Stimulated activated CD8-positive, alpha-beta memory T cell treated with anti-CD3 and anti-CD28 coated beads, Interleukin-15, amount 100 ng/mL, for 24 hours (primary cell): ENCODE data around the gene TOMM40.
"Not testable (repeated sequence)": the region's sequence is repeated elsewhere in the genome, so short reads cannot be mapped to it uniquely, and the experiment has no call there.

Source experiments
- DNase-seq: peaks from one replicate; pipeline ENCODE4 v3.0.0-alpha.2; 2020; ENCODE audit warnings: low read depth

Gene TOMM40

DNA sequence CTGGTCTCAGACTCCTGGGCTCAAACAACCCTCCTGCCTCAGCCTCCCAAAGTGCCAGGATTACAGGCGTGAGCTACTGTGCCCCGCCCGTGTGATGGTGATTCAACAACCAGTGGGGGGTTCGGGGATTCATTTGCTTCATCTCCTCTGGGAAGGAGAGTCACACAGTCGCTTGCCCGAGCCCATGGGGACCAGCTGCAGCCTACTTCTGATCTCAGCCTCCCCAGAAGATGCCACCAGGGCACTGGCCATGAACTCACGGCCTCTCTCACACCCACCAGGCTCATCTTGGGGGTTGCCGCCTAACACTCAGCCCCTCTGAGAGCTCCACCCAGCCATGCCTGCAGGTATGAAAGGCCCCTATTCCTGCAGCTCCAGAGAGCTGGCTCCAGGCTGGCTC is 6.8 kb downstream of the TOMM40 start:
- DNase-seq: no peak

DNA sequence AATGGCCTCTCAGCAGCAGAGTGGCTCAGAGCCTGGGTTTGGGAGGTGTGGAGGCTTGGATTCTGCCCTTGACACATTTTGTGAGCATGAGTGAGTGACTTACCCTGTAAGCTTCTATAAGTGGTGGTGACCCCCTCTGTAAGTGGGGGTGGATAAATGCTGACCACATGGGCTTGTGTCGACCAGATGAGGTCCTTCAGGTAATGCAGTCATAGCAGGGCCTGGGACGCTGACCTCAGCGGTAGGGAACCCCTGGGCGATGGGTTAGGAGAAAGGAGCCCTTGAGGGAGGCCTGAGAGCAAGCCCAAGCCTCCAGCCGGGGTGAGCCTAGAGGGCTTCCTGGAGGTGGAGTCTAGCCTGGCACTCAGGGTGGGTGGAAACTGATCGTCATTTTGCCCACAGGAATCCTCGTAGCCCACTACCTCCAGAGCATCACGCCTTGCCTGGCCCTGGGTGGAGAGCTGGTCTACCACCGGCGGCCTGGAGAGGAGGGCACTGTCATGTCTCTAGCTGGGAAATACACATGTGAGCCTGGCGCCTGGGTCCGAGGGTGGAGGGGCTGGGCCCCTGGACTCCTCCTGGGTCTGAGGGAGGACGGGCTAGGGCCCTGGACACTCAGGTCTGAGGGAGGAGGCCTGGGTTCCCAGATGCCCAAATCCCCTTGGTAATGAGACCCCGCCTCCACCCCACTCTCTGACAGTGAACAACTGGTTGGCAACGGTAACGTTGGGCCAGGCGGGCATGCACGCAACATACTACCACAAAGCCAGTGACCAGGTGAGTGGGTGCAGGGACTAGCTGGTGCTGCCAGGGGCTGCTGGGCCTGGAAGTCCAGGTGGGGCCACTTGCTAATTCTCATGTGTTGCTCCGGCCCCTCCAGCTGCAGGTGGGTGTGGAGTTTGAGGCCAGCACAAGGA is 9.5 kb downstream of the TOMM40 start:
- DNase-seq: no peak

DNA sequence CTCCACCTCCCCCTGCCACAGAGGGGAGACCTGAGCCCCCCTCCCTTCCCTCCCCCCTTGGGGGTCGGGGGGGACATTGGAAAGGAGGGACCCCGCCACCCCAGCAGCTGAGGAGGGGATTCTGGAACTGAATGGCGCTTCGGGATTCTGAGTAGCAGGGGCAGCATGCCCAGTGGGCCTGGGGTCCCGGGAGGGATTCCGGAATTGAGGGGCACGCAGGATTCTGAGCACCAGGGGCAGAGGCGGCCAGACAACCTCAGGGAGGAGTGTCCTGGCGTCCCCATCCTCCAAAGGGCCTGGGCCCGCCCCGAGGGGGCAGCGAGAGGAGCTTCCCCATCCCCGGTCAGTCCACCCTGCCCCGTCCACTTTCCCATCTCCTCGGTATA is 12.2 kb downstream of the TOMM40 start:
- DNase-seq: no peak

DNA sequence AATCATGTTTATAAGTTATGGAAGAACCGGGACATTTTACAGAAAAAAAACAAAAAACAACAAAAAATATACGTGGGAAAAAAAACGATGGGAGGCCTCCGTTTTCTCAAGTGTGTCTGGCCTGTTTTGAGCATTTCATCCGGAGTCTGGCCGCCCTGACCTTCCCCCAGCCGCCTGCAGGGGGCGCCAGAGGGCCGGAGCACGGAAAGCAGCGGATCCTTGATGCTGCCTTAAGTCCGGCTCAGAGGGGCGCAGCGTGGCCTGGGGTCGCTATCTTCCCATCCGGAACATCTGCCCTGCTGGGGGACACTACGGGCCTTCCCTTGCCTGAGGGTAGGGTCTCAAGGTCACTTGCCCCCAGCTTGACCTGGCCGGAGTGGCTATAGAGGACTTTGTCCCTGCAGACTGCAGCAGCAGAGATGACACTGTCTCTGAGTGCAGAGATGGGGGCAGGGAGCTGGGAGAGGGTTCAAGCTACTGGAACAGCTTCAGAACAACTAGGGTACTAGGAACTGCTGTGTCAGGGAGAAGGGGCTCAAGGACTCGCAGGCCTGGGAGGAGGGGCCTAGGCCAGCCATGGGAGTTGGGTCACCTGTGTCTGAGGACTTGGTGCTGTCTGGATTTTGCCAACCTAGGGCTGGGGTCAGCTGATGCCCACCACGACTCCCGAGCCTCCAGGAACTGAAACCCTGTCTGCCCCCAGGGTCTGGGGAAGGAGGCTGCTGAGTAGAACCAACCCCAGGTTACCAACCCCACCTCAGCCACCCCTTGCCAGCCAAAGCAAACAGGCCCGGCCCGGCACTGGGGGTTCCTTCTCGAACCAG is 12.8 kb downstream of the TOMM40 start:
- DNase-seq: peak; percentile 79

DNA sequence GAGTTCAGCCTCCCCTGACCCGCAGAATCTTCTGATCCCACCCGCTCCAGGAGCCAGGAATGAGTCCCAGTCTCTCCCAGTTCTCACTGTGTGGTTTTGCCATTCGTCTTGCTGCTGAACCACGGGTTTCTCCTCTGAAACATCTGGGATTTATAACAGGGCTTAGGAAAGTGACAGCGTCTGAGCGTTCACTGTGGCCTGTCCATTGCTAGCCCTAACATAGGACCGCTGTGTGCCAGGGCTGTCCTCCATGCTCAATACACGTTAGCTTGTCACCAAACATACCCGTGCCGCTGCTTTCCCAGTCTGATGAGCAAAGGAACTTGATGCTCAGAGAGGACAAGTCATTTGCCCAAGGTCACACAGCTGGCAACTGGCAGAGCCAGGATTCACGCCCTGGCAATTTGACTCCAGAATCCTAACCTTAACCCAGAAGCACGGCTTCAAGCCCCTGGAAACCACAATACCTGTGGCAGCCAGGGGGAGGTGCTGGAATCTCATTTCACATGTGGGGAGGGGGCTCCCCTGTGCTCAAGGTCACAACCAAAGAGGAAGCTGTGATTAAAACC is 13.5 kb downstream of the TOMM40 start:
- DNase-seq: no peak

DNA sequence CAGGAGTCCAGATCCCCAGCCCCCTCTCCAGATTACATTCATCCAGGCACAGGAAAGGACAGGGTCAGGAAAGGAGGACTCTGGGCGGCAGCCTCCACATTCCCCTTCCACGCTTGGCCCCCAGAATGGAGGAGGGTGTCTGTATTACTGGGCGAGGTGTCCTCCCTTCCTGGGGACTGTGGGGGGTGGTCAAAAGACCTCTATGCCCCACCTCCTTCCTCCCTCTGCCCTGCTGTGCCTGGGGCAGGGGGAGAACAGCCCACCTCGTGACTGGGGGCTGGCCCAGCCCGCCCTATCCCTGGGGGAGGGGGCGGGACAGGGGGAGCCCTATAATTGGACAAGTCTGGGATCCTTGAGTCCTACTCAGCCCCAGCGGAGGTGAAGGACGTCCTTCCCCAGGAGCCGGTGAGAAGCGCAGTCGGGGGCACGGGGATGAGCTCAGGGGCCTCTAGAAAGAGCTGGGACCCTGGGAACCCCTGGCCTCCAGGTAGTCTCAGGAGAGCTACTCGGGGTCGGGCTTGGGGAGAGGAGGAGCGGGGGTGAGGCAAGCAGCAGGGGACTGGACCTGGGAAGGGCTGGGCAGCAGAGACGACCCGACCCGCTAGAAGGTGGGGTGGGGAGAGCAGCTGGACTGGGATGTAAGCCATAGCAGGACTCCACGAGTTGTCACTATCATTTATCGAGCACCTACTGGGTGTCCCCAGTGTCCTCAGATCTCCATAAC is 14.5 kb downstream of the TOMM40 start, which contains the start of gene APOE:
TSS of gene APOE (plus strand) at position 360 of the 724 bp plus-strand sequence. CDS start 829 bp downstream, outside the sequence.
- DNase-seq: no peak

DNA sequence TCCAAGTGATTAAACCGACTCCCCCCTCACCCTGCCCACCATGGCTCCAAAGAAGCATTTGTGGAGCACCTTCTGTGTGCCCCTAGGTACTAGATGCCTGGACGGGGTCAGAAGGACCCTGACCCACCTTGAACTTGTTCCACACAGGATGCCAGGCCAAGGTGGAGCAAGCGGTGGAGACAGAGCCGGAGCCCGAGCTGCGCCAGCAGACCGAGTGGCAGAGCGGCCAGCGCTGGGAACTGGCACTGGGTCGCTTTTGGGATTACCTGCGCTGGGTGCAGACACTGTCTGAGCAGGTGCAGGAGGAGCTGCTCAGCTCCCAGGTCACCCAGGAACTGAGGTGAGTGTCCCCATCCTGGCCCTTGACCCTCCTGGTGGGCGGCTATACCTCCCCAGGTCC is 16.6 kb downstream of the TOMM40 start:
- DNase-seq: no peak

DNA sequence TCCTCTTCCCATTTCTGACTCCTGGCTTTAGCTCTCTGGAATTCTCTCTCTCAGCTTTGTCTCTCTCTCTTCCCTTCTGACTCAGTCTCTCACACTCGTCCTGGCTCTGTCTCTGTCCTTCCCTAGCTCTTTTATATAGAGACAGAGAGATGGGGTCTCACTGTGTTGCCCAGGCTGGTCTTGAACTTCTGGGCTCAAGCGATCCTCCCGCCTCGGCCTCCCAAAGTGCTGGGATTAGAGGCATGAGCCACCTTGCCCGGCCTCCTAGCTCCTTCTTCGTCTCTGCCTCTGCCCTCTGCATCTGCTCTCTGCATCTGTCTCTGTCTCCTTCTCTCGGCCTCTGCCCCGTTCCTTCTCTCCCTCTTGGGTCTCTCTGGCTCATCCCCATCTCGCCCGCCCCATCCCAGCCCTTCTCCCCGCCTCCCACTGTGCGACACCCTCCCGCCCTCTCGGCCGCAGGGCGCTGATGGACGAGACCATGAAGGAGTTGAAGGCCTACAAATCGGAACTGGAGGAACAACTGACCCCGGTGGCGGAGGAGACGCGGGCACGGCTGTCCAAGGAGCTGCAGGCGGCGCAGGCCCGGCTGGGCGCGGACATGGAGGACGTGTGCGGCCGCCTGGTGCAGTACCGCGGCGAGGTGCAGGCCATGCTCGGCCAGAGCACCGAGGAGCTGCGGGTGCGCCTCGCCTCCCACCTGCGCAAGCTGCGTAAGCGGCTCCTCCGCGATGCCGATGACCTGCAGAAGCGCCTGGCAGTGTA is 17.2 kb downstream of the TOMM40 start:
- no peak for DNase-seq

DNA sequence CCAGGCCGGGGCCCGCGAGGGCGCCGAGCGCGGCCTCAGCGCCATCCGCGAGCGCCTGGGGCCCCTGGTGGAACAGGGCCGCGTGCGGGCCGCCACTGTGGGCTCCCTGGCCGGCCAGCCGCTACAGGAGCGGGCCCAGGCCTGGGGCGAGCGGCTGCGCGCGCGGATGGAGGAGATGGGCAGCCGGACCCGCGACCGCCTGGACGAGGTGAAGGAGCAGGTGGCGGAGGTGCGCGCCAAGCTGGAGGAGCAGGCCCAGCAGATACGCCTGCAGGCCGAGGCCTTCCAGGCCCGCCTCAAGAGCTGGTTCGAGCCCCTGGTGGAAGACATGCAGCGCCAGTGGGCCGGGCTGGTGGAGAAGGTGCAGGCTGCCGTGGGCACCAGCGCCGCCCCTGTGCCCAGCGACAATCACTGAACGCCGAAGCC is 17.8 kb downstream of the TOMM40 start:
- DNase-seq: no peak

DNA sequence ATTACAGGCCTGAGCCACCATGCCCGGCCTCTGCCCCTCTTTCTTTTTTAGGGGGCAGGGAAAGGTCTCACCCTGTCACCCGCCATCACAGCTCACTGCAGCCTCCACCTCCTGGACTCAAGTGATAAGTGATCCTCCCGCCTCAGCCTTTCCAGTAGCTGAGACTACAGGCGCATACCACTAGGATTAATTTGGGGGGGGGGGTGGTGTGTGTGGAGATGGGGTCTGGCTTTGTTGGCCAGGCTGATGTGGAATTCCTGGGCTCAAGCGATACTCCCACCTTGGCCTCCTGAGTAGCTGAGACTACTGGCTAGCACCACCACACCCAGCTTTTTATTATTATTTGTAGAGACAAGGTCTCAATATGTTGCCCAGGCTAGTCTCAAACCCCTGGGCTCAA is 18.7 kb downstream of the TOMM40 start:
- DNase-seq: no peak

DNA sequence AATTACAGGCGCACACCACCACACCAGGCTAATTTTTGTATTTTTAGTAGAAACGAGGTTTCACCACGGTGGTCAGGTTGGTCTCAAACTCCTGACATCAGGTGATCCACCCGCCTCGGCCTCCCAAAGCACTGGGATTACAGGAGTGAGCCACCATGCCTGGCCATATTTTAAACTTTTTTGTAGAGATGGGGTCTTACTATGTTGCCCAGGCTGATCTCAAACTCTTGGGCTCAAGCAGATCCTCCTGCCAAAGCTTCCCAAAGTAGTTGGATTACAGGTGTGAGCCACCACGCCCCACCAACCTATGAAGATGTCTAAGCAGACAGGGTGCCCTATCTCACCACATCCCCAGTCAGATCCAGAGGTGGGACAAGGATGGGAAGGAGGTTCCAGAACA is 20.8 kb downstream of the TOMM40 start:
- DNase-seq: not testable (repeated sequence)

DNA sequence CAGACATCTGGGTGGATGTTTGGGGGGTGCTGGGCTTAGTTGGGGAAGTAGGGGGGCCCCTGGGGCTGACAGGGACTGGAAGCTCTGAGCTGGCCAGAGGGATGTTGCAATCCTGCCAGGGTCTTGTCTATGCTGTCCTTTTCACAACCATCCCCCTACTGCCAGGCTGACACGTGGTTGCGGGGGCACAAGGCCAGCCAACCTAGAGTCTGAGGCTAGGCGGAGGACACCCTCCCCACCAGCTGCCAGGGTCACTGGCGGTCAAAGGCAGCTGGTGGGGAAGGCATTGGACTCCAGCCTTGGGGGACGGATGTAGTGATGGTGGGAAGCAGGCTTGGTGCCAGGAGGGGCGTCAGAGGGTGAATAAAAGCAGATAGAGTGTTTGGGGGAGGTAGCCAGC is 21.8 kb downstream of the TOMM40 start:
- no peak for DNase-seq

DNA sequence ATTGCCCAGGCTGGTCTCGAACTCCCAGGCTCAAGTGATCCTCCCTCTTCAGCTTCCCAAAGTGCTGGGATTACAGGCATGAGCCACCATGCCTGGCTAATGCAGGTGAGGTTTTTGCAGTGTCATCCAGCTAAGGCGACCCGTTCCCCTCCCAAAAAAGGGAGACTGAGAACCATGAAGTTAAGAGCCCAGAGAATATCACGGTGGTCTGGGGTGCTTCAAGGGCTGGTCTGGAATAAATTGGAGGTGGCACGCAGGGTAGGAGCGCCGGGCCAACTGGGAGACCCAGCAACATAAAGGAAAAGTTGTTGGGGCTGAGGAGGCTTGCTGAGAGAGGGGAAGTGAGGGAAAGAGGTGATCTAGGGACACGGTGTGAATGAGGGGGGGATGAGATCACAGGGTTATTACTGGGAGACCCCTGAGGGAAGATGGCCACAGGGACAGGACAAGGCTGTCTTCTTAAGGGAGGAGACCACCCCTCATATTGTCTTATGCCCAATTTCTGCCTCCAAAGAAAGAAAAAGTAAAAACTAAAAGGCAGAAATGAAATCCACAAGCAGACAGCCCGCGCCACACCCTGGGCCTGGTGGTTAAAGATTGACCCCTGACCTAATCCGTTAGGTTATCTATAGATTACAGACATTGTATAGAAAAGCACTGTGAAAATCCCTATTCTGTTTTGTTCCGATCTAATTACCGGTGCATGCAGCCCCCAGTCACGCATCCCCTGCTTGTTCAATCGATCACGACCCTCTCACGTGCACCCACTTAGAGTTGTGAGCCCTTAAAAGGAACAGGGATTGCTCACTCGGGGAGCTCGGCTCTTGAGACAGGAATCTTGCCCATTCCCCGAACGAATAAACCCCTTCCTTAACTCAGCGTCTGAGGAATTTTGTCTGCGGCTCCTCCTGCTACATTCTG is 22.7 kb downstream of the TOMM40 start:
- not testable (repeated sequence) for DNase-seq

DNA sequence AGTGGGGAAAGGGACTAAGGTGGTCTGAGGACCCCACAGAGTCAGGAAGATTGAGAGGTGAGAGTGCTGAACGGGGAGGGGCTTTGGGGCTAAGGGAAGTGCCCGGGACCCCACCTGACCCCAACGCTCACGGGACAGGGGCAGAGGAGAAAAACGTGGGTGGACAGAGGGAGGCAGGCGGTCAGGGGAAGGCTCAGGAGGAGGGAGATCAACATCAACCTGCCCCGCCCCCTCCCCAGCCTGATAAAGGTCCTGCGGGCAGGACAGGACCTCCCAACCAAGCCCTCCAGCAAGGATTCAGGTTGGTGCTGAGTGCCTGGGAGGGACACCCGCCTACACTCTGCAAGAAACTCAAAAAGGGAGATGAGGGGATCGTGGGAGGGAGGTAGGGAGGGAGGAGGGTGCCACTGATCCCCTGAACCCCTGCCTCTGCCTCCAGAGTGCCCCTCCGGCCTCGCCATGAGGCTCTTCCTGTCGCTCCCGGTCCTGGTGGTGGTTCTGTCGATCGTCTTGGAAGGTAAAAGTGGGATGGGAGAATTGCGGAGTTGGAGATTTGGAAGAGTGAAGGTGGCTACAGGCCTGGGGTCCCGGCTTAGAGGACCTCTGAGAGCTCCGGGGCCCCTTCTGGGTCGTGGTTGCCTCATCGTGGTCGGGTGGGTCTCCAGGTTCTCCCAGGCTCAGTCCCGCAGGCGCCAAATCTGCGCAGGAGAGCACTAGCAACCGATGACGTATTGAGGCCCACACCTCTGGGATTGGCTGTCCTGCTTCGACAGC is 23.6 kb downstream of the TOMM40 start, which contains the start of gene APOC1:
TSS of gene APOC1 (plus strand) at position 176 of the 774 bp plus-strand sequence. CDS start at position 460, 284 bp downstream.
- DNase-seq: peak; percentile 35

DNA sequence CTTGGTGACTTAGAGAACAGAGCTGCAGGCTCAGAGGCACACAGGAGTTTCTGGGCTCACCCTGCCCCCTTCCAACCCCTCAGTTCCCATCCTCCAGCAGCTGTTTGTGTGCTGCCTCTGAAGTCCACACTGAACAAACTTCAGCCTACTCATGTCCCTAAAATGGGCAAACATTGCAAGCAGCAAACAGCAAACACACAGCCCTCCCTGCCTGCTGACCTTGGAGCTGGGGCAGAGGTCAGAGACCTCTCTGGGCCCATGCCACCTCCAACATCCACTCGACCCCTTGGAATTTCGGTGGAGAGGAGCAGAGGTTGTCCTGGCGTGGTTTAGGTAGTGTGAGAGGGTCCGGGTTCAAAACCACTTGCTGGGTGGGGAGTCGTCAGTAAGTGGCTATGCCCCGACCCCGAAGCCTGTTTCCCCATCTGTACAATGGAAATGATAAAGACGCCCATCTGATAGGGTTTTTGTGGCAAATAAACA is 33.2 kb downstream of the TOMM40 start:
- no peak for DNase-seq

DNA sequence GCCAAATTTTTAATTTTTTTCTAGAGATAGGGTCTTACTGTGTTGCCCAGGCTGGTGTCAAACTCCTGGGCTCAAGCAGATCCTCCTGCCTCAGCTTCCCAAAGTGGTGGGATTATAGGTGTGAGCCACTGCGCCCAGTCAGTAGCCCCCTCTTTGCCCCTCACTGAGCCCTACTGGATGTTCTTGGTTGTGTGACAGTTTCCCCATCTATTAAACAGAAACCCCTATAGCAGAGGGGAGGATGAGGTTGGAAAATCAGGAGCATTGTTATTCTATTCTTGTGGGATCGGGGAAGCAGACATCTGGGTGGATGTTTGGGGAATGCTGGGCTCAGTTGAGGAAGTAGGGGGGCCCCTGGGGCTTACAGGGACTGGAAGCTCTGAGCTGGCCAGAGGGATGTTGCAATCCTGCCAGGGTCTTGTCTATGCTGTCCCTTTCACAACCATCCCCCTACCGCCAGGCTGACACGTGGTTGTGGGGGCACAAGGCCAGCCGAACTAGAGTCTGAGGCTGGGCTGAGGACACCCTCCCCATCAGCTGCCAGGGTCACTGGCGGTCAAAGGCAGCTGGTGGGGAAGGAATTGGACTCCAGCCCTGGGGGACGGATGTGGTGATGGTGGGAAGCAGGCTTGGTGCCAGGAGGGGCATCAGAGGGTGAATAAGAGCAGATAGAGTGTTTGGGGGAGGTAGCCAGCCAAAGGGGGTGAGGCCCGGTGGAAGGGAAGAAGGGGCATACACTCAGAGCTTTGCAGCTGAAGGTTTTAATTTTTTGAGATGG is 34.2 kb downstream of the TOMM40 start:
- DNase-seq: no peak

DNA sequence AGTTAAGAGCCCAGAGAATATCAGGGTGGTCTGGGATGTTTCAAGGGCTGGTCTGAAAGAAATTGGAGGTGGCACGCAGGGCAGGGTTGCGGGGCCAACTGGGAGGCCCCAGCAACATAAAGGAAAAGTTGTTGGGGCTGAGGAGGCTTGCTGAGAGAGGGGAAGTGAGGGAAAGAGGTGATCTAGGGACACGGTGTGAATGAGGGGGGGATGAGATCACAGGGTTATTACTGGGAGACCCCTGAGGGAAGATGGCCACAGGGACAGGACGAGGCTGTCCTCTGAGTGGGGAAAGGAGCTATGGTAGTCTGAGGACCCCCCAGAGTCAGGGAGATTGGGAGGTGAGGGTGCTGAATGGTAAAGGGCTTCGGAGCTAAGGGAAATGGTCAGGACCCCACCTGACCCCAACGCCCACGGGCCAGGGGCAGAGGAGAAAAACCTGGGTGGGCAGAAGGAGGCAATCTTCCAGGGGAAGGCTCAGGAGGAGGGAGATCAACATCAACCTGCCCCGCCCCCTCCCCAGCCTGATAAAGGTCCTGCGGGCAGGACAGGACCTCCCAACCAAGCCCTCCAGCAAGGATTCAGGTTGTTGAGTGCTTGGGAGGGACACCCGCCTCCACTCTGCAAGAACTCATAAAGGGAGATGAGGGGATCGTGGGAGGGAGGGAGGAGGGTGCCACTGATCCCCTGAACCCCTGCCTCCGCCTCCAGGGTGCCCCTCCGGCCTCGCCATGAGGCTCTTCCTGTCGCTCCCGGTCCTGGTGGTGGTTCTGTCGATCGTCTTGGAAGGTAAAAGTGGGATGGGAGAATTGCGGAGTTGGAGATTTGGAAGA is 35.4 kb downstream of the TOMM40 start:
- DNase-seq: not testable (repeated sequence)
